Kidney epithelial cell (primary cell): ENCODE measurements around the gene DCLRE1A. TPM values are rescaled to one million over a fixed set of nuclear protein-coding genes. Genes with fewer than 3 reads are reported as not detected.

Experiments used
- DNase-seq: peaks from one replicate; pipeline ENCODE4 v3.0.0-alpha.2; 2010; ENCODE audit warnings: low read depth
- H3K27me3 ChIP-seq: 2 replicates; pipeline ENCODE4 v1.6.0; 2011; ENCODE audit warnings: low read length; ENCODE audit not compliant: control insufficient read depth, insufficient read depth
- H3K36me3 ChIP-seq: 2 replicates; pipeline ENCODE4 v1.5.1; 2011; ENCODE audit warnings: low read length; ENCODE audit not compliant: control insufficient read depth, insufficient read depth
- H3K4me3 ChIP-seq: 2 replicates; pipeline ENCODE4 v1.5.1; 2011; ENCODE audit warnings: low read depth, mild to moderate bottlenecking, control low read depth, low read length
- CTCF ChIP-seq: IDR thresholded peaks from 2 replicates; pipeline ENCODE4 v1.5.1; 2011; ENCODE audit warnings: mild to moderate bottlenecking, moderate library complexity, low read length, control low read depth, inconsistent platforms; ENCODE audit not compliant: insufficient read depth, poor library complexity, severe bottlenecking
- total RNA-seq: library from RNA; depleted of rRNA; stranded (reverse); fragments of >200 nt; gene quantifications from 2 replicates; pipeline ENCODE4 v1.2.3, GENCODE V29; 2015

DCLRE1A gene
- total RNA-seq, 1 donor from 2014 or later = 11.7 TPM

- Histone ChIP-seq H3K4me3 (no peak overlapping the region), H3K36me3 (no peaks in the 10 kb centered on the region), H3K27me3 (no peaks in the 10 kb centered on the region)
- DNase-seq = no peak
- no peak for TF ChIP-seq CTCF
Measured at GRCh38 chr10:113879691-113880090, 25.8 kb upstream of the DCLRE1A start.

GRCh38 chr10:113876461-113876860 lies 22.6 kb upstream of the DCLRE1A start:
- Histone ChIP-seq H3K27me3 (no peaks in the 10 kb centered on the region), H3K4me3 (no peak overlapping the region), H3K36me3 (no peaks in the 10 kb centered on the region)
- TF ChIP-seq CTCF = no peak
- no peak for DNase-seq

GRCh38 chr10:113875212-113875611 lies 21.3 kb upstream of the DCLRE1A start:
- H3K27me3 ChIP-seq = no peaks in the 10 kb centered on the region
- no peak for TF ChIP-seq CTCF
- DNase-seq = no peak
- no peaks in the 10 kb centered on the region for H3K36me3 ChIP-seq
- no peak overlapping the region for H3K4me3 ChIP-seq

GRCh38 chr10:113872139-113873030 lies 18.5 kb upstream of the DCLRE1A start:
- no peaks in the 10 kb centered on the region for H3K36me3 ChIP-seq
- TF ChIP-seq CTCF = no peak
- H3K27me3 ChIP-seq = no peaks in the 10 kb centered on the region
- no peak overlapping the region for H3K4me3 ChIP-seq
- DNase-seq = no peak

- H3K27me3 ChIP-seq = no peaks in the 10 kb centered on the region
- H3K36me3 ChIP-seq = no peaks in the 10 kb centered on the region
- no peak overlapping the region for H3K4me3 ChIP-seq
- TF ChIP-seq CTCF = no peak
- no peak for DNase-seq
Measured at GRCh38 chr10:113869789-113870188, 15.9 kb upstream of the DCLRE1A start.

GRCh38 chr10:113867904-113868303 lies 14.0 kb upstream of the DCLRE1A start:
- no peak for TF ChIP-seq CTCF
- Histone ChIP-seq H3K36me3 (no peaks in the 10 kb centered on the region), H3K27me3 (no peaks in the 10 kb centered on the region), H3K4me3 (no peak overlapping the region)
- no peak for DNase-seq
